ENCODE data around the gene CD52.
"Not testable (repeated sequence)": the region's sequence is repeated elsewhere in the genome, so short reads cannot be mapped to it uniquely, and the experiment has no call there.

Gene CD52

DNA sequence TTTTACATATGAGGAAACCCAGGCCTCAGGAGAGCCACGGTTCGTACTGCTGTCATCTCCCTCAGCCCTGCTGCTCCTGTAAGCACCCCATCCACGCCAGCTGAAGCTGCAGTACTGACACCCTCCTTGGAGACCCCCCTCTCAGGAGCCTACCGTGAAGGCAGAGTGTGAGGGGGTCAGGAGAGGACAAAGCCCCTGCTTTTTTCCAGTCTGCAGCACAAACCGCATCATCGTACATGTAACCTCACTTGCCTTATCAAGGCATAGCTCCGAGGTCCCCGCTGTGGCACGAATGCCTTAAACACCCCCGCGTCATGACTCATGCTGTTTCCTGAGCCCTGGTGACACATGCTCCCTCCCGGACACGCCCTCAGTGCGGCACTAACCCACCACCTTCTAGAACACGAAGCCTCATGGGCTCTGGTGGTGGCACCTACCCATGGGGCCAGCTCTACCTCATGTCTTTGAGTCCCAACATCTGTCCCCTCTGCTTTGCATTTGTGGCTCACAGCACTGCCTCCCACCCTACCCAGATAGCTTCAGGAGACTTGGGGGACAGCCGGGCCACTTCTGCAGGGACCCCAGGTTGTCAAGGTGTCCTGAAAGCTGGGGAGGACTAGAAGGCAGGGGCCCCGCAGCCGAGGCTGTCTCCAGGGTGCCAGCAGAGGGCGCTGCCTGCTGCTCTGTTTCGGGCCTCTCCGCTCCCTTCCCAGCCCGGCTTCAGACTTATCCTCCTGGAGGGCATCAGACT, 33.0 kb upstream of the CD52 start:
- DNase-seq, result no peak

DNA sequence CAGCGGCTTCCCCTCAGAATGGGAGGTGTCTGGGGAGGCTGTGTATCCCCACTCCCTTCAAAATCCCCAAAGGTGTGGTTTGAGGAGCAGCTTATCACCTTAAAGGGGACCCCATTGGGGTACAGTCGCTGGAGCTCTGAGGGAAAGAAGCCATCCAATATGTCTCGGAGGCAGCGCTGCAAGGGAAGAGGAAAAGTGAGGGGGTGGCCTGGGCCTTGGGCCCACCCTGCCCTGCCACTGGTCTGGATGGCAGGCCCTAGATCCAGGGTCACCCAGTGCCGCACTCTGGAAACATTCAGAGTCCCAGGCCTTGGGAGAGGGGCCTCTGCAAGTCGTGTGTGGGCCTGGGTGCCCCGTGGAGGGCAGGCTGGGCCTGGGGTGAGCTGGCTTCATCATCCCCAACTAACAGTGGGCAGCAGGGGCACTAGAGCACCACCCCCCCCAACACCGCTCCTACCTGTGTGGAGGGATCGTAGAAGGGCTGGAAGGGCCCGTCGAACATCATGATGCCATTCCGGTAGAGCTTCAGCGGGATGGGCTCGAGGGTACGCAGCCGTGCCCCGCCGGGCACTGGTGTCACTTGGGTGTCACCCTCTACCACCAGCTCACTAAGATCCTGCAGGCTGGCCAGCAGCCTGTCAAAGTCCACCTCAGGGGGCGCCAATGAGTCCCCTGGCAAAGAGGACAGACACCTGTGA, 32.2 kb upstream of the CD52 start:
- DNase-seq, result no peak

DNA sequence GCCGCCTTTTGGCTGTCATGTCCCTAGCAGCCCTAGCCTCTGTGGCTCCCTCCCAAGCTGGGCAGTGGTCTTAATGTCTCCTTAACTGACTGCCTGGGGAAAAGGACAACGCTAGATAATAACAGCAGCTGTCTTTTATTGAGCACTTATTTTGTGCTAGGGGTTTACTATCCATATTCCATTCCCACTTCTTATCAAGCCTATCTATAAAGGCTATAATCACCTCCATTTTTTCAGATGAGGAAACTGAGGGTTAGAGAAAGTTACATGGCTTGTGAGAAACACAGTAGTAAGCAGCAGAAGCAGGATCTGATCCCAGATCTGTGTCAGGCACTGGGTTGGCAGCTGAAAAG, 31.7 kb upstream of the CD52 start:
- no peak for DNase-seq

DNA sequence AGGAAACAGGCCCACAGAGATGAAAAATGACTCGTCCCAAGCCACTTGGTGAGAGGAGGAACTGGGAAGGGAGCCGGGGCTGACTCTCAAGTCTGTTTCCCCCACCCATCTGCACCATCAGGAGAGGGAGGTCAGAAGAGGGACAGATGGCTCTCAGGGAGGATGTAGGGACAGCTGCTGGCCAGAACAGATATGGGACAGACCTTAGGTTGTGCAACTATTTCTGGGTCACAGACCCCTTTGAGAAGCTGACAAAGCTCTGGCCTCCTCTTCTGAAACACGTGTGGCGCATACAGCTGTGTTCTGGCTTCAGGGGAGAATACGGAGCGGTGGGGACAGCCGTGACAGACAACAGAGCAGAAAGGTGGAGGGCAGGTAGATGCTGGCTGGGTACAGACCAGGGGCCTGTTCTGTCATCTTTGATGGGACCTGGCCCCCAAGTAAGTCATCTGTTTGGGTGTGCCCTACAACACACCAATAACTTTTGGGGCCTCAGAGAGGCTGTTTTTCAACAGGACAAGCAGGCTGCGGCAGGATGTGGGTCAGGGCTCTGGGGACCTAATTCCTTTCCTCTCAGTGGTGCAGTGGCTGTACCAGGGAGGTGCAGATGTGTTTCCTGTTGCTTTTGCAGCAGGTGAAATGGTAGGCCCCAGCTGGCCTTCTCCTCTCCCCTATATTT, 30.6 kb upstream of the CD52 start:
- DNase-seq, result no peak

DNA sequence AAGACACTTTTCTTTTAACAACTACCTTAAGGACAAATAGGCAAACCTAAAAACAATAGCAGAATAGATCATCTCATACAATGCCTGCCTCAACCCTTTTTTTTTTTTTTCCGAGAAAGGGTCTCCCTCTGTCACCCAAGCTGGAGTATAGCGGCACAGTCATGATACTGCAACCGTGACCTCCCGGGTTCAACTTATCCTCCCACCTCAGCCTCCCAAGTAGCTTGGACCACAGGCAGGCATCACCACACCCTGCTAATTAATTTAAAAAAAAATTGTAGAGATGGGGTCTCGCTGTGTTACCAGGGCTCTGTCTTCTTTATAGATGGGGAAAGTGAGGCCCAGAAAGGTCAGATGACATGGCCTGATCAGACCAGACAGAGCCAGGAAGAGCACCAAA, 29.9 kb upstream of the CD52 start:
- DNase-seq, result no peak

DNA sequence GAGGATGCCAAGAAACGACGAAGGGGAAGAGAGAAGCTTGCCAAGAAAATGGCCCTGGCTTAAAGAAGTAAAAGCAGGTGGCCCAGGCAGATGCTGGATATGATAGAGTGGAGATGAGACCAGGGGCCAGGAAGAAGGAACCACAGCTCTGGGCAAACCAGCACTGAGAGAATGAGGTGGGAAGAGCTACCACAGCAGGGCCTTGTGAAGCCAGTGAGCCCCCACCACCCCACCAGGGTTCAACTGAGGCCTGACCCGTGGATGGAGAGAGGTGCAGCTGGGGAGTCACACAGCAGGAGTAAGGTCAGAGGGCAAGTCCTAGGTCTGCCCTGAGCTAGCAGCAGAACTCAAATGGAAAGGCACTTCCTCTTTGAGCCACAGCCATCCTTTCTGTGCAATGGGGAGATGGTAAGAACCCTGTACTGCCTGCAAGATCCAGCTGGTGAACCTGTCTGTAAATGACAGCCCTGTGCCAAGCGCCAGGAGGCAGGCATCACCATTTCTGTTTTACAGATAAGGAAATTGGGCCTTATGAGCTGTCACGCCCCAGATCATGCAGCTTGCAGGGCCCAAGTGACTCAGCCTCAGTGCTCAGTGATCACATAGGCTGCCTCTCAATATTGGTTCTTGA, 29.3 kb upstream of the CD52 start:
- no peak for DNase-seq

DNA sequence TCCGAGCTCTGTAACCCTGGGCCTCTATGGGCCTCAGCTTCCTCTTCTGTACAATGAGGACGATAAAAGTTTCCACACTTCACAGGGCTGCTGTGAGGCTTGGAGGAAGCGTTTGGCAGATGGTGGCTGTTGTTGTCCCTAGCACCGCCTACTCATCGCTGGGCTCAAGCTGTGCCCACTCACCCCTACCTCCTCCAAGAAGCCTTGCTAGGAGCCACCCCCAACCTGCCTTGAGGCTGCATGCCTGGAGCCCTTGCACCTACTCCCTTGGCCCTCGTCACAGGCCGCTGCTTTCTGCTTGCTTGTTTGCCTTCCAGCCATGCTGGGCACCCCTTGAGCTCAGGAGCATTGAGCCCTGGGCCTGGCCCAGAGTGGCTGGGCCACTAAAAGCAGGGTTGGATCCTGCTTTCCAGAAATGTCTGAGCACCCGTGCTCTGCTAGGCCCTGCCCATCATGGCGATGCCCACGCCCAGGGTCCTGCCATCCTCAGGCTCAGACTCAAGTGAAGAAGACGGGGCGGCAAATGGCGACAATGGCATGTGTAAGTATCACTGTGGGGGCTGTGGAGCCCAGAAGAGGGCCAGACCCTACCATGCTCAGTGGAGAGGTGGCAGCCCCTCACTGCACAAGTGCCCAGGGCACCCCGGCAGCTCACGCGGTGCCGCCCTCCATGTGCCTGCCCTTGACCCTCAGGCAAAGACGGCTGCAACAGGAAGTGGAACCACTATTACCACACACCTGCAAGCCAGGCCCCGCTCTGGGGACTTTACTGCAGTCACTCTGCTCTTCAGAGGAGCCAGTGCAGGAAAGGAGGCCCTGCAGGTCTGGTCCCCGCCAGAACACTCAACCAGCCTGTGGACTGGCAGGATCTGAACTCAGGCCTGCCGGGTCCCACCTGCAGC, 28.3 kb upstream of the CD52 start:
- no peak for DNase-seq

DNA sequence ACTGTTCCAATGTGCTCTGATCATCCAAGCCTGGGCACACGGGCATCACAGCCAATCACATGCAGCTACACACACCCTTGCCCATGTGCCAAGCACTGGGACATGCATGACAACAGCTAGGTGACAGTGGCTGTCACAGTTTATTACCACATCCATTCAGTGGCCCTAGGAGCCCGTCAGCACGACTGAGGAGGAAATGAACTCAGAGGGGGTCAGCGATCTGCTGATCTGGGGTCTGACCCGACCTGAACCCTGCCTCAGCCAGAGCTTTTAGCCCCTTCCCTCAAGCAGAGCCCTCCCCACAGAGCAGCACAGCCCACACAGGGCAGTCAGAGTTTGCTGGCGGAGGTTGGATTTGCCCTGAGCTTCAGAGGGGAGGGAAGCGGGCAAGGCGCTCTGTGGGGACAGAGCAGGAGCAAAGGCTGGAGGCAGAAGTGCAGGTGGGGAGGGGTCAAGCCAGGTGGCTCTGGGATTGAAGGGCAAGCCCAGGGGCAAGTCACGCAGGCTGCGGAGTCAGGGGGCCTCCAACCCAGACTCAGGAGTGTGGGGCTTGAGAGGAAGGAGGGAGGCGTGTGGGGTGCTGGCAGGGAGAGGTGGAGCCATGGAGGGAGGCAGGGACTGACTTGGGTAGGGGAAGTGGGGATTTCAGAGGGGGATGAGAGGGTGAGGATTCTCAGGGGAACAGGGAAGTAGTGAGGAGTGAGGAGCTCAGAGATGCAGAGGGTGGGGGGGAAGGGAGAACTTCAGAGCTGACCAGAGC, 27.5 kb upstream of the CD52 start:
- DNase-seq, result no peak

DNA sequence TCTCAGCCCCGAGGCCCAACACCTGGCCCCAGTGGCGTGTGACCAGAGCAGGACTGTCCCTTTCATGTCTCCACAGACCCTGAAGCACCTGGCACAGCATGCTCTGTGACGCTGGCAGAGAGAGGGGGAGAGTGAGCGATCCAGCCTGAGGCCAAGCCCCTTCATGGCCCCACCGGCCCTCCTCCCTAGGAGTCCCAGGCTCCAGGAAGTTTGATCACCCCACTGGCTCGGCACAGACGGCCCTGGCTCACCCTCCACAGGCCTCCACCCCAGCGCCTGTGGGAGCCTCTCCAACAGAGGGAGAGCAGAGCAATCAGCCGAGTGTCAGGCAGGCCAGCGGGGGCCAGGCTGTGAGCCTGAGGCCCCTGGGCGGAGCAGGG, 26.9 kb upstream of the CD52 start:
- DNase-seq, result no peak

DNA sequence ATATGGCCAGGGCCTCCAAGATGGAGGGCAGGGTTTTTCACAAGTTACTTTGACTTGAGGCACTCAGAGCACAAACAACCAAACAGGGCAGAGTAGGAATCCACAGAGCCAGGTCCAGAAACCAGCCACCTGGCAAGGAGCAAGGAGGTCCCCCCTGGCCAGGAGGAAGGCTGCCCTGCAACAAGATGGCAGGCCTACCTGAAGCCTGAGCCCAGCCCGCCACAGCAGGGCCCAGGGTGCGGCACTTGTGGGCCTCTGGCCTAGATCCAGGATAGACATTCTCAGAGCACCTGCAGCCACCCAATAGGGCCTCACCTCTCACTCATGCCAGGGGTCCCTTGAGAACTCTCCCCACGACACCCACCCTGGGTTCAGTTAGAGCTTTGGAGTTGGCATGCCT, 26.3 kb upstream of the CD52 start:
- DNase-seq, result no peak

DNA sequence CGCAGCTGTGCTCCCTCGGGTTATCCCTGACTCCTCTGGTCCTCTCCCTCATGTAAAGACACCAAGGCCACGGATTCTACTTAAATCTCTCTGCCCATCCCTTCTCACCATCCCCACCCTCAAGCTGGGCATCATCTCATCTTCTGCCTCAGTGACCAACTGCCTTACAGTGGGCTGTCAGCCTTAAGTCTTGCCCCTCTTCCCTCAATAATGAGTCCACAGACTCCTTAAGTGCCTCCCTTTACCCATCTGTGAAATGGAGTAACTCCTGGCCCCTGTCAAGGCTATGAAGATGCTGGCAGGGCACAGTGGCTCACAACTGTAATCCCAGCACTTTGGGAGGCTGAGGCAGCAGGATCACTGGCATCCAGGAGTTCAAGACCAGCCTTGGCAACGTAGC, 25.8 kb upstream of the CD52 start:
- no peak for DNase-seq

DNA sequence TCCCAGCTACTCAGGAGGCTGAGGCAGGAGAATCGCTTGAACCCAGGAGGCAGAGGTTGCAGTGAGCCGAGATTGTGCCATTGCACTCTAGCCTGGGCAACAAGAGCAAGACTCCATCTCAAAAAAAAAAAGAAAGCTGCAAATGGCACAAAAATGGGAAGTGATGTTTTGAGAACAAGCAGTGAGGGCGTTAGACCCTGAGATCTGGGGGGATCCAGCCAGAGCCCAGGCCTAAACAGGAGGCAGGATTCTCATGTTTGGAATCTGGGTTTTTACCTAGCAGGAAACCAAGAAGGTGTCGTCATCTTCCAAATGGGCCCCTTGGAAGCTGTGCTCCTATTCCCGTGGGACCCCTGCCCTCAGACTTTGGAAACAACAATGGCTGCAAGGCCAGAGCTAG, 25.0 kb upstream of the CD52 start:
- not testable (repeated sequence) for DNase-seq

DNA sequence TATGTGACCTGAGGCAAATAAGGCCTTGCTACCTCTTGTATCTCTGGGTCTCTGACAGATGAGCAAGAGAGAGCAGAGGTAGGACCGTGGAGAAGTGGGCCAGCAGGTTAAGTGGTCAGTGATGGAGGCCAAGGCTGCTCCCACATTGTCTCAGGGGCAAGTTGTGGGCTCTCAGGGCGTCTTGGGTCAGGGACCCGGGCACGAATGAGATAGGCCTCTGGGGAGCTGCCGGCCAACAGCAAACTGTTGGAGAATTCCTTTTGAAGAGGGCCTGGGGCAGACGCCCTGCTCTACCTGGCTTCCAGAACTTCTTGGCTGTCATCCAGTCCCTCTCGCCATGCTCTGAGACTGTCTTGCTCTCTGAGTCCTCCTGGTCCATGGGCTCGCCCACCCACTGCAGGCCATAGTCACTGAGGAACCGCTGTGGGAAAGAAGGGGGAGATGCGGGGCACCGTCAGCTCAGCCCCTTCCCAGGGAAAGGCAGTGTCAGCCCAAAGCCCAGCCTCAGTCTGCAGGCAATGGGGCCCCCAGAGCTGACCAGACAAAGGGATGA, 23.8 kb upstream of the CD52 start:
- DNase-seq, result no peak

DNA sequence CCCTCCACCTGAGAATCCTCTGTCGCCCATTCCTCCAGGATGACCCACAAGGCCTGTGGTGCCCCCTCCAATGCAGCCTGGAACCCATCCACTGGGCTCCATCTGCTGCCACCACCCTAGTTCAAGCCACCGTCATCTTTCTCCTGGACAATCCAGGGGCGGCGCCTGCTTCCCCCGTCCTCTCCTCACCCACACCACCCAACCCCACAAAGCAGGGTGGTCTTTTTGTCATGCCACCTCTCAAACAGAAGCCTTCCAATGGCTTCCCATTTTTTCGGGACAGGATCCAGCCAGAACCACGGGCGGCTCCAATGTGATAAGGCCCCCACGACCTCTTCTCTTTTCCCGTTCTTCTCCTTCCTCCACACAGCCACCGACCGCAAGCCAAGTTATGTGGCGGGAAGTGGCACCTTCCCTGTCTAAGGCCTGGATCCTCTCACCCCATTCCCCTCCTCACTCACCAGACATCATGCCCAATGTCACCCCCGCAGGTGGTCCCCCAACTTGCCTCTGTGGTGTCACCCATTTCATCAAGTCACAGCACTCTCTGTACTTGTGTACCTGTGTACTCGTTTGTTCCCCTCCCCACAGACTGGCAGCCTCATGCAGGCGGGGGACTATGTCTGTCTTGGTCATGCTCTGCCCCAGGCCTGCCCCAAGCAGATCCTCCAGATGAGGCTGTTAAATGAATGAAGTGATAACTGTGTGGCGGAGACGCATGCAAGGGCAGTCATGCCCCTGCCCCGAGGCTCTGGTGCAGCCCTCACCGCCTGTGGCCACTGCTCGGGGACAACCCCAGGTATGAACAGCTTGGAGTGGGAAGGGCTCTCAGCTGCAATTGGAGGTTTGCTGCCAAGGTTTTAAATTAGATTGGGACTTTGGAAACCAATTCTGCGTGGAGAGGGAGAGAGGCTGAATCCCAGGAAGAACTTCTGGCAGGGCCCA, 22.3 kb upstream of the CD52 start:
- no peak for DNase-seq

DNA sequence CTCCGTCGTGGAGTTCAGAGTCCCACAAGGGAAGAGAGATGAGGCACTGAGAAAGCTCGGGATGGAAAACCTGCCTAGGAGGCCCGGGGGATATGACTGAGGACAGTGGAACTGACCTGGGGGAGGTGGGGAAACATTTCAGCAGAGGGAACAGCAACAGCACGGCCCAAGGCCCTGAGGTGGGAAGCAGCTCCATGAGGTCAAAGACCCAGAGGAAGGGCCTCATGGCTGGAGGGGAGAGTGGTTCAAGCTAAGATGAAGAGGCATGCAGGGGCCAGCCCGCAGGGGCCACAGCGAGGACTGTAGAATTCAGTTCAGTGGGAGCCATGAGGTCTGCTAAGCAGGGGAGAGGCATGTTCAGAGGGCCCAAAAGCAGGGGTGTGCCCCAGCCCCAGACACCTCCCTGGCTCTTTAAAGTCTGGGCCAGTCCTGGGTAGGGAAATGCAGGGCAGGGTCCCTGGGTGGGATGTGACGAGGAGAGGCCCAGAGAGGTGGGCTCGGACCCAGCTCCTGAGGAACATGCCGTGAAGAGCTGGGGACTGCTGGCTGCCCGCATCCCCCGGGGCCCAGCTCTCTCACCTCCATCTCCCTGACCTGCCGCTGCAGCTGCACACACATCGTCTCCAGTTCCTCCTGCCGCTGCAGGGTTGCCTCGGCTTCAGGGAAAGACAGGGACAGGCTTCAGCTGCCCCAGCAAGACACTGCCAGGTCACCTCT, 21.3 kb upstream of the CD52 start:
- DNase-seq, result no peak

DNA sequence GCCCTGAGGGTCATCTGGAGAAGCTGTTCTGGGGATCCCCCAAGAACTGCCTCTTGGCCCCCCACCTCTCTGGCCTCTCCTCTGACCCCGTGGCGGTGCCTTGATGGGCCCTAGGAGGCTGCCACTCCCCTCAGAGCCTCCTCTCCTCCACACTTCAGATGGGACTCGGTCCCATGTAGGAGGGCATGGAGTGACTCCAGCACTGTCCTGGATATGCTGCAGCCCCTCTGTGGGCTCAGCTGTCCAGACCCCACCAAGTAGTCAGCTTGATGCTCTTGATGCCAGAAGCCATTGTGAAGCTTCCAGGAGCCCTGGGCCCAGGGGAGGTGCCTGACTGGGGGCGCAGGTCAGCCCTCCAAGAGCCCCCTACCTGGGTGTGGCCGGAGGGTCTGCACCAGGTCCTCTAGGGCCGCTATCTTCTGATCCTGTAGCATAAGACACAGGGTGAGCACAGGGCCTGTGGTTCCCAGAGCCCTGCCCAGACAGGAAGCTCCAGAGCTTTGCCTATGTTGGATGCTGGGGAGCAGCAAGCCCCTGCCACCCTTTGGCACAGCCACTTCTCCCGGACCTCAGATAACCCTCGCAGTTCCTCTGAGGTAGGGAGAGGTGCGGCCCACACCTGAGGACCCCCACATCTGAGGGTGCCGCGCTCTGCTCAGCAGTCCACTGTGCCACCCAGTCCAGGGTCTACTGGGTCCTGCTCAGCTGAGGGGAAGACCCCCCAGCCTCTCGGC, 20.5 kb upstream of the CD52 start:
- no peak for DNase-seq

DNA sequence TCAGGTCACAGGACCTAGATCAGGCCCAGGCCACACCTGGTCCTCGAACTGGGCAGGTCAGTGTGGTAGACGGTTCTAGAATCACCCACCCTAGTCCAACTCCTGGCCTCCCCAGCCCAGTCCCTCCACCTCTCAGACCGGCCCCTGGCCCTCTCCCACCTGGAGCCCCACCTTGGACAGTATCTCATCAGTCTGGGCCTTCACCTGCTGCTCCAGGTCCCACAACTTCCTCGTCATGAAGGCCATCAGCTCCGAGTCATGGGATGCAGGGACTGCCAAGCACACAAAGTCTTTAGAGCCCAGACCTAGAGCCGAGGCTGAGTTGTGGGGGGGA, 20.0 kb upstream of the CD52 start:
- no peak for DNase-seq

DNA sequence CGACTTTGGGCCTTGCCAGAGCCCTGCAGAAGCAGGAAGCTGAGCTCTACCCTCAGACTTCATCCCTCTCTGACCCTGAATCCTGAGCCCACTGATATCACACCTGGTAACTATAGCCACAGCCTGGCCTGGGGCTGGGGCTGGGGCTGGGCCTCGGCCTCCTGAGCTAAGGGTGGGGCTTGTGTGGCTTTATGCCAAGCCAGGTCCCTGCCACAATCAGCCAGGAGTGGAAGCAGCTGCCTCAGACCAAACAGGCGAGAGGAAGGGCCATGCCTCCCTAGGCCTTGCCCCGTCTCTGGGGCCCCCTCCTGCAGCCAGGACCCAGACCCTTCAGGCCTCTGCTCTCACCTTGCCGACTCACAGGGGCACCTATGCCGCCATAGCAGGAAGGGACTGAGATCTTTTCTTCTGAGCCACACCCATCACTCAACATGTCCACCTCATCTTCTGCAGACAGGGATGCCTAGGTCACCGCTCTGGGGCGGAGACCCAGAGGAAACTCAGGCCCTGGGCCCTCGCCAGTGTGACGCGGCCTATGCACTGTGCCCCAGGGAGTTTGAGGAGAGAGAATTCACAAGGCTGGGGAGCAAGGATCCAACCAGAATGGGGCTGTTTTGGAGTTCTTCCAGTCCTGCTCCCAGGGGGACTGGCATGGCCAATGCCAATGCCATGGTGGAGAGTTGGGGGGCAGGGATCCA, 17.0 kb upstream of the CD52 start:
- DNase-seq, result no peak

Measured in DMS153 (cell line).